ENCODE results near the gene NANOS1. TPM values are rescaled to one million over a fixed set of nuclear protein-coding genes. Genes with fewer than 3 reads are reported as not detected.

The NANOS1 gene
- total and polyA plus RNA-seq, 2 experiments from 2014 or later: 1.6 to 2.9 TPM

DNA sequence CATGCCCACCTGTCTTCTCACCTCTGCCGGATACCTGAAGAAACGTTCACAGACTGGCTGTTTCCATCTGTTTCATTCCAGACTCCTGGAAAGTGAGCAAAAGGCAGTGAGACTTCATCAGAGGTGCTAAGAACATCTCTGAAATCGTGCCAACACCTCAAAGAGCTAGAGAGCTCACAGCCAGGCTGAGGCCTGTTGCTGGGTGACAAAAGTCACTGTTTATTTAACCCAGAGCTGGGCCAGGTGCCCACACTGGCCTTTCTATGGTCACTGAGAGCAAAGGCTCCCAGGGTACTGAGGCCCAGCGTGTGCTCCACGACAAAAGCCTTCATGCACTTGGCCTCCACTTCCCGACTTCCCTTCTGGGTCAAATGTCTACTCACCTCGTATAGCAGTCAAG lies 3.7 kb upstream of the NANOS1 start:
- peaks cover 7% of the 10 kb centered on the region for H3F3A ChIP-seq (replicated peaks; ENCODE audit: low read depth)
- H2AFZ ChIP-seq: no peak overlapping the region
- Mint-ChIP-seq H3K27me3 (ENCODE audit: insufficient read depth, low read depth, poor library complexity) (peaks cover 16% of the 10 kb centered on the region), H3K4me1 (peaks cover 21% of the 10 kb centered on the region; the same call in 2 of the 3 replicates), H3K36me3 (ENCODE audit: low read depth) (no peaks in the 10 kb centered on the region), H3K4me3 (no peak overlapping the region), H3K27ac (no peak overlapping the region), H3K9me3 (no peaks in the 10 kb centered on the region)
- H4K20me1 ChIP-seq (replicated peaks; ENCODE audit: insufficient read depth): peaks cover 2% of the 10 kb centered on the region; the same call in 1 of the 2 replicates
- H3K4me1 ChIP-seq (ENCODE audit: insufficient read depth): peaks cover 16% of the 10 kb centered on the region
- TF ChIP-seq, protein P1, sequence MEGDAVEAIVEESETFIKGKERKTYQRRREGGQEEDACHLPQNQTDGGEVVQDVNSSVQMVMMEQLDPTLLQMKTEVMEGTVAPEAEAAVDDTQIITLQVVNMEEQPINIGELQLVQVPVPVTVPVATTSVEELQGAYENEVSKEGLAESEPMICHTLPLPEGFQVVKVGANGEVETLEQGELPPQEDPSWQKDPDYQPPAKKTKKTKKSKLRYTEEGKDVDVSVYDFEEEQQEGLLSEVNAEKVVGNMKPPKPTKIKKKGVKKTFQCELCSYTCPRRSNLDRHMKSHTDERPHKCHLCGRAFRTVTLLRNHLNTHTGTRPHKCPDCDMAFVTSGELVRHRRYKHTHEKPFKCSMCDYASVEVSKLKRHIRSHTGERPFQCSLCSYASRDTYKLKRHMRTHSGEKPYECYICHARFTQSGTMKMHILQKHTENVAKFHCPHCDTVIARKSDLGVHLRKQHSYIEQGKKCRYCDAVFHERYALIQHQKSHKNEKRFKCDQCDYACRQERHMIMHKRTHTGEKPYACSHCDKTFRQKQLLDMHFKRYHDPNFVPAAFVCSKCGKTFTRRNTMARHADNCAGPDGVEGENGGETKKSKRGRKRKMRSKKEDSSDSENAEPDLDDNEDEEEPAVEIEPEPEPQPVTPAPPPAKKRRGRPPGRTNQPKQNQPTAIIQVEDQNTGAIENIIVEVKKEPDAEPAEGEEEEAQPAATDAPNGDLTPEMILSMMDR (conservative IDR thresholded peaks at IDR 0.05; ENCODE audit: low read depth in 2 of 2): no peak
- TF ChIP-seq, protein P2, sequence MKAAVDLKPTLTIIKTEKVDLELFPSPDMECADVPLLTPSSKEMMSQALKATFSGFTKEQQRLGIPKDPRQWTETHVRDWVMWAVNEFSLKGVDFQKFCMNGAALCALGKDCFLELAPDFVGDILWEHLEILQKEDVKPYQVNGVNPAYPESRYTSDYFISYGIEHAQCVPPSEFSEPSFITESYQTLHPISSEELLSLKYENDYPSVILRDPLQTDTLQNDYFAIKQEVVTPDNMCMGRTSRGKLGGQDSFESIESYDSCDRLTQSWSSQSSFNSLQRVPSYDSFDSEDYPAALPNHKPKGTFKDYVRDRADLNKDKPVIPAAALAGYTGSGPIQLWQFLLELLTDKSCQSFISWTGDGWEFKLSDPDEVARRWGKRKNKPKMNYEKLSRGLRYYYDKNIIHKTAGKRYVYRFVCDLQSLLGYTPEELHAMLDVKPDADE (IDR thresholded peaks at IDR 0.05): no peak
- TF ChIP-seq, protein P3, sequence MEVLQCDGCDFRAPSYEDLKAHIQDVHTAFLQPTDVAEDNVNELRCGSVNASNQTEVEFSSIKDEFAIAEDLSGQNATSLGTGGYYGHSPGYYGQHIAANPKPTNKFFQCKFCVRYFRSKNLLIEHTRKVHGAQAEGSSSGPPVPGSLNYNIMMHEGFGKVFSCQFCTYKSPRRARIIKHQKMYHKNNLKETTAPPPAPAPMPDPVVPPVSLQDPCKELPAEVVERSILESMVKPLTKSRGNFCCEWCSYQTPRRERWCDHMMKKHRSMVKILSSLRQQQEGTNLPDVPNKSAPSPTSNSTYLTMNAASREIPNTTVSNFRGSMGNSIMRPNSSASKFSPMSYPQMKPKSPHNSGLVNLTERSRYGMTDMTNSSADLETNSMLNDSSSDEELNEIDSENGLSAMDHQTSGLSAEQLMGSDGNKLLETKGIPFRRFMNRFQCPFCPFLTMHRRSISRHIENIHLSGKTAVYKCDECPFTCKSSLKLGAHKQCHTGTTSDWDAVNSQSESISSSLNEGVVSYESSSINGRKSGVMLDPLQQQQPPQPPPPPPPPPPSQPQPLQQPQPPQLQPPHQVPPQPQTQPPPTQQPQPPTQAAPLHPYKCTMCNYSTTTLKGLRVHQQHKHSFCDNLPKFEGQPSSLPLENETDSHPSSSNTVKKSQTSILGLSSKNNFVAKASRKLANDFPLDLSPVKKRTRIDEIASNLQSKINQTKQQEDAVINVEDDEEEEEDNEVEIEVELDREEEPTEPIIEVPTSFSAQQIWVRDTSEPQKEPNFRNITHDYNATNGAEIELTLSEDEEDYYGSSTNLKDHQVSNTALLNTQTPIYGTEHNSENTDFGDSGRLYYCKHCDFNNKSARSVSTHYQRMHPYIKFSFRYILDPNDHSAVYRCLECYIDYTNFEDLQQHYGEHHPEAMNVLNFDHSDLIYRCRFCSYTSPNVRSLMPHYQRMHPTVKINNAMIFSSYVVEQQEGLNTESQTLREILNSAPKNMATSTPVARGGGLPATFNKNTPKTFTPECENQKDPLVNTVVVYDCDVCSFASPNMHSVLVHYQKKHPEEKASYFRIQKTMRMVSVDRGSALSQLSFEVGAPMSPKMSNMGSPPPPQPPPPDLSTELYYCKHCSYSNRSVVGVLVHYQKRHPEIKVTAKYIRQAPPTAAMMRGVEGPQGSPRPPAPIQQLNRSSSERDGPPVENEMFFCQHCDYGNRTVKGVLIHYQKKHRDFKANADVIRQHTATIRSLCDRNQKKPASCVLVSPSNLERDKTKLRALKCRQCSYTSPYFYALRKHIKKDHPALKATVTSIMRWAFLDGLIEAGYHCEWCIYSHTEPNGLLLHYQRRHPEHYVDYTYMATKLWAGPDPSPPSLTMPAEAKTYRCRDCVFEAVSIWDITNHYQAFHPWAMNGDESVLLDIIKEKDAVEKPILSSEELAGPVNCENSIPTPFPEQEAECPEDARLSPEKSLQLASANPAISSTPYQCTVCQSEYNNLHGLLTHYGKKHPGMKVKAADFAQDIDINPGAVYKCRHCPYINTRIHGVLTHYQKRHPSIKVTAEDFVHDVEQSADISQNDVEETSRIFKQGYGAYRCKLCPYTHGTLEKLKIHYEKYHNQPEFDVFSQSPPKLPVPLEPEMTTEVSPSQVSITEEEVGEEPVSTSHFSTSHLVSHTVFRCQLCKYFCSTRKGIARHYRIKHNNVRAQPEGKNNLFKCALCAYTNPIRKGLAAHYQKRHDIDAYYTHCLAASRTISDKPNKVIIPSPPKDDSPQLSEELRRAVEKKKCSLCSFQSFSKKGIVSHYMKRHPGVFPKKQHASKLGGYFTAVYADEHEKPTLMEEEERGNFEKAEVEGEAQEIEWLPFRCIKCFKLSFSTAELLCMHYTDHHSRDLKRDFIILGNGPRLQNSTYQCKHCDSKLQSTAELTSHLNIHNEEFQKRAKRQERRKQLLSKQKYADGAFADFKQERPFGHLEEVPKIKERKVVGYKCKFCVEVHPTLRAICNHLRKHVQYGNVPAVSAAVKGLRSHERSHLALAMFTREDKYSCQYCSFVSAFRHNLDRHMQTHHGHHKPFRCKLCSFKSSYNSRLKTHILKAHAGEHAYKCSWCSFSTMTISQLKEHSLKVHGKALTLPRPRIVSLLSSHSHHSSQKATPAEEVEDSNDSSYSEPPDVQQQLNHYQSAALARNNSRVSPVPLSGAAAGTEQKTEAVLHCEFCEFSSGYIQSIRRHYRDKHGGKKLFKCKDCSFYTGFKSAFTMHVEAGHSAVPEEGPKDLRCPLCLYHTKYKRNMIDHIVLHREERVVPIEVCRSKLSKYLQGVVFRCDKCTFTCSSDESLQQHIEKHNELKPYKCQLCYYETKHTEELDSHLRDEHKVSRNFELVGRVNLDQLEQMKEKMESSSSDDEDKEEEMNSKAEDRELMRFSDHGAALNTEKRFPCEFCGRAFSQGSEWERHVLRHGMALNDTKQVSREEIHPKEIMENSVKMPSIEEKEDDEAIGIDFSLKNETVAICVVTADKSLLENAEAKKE (CRISPR knock-in tag; IDR thresholded peaks at IDR 0.05): no peak
- TF ChIP-seq POLR2AphosphoS5 (IDR thresholded peaks at IDR 0.05; ENCODE audit: low read depth): no peak
- no peak for TF ChIP-seq EZH2phosphoT487 (IDR thresholded peaks at IDR 0.05; ENCODE audit: unreplicated experiment)
- no peak for TF ChIP-seq STAT1 (IDR thresholded peaks at IDR 0.05; ENCODE audit: unreplicated experiment)
- TF ChIP-seq ZNF114 (CRISPR knock-in tag; IDR thresholded peaks at IDR 0.05): no peak
- no peak for TF ChIP-seq CREB1 (CRISPR knock-in tag; IDR thresholded peaks at IDR 0.05; ENCODE audit: low read depth)
- H3K4me2 ChIP-seq: no peak overlapping the region
- no peak overlapping the region for H3K4me3 ChIP-seq
- no peak overlapping the region for H3K27ac ChIP-seq (ENCODE audit: low read depth)
- H3K9me2 ChIP-seq (ENCODE audit: insufficient read depth): no peaks in the 10 kb centered on the region
- DNase-seq (ENCODE audit: low spot score) (no peak), ATAC-seq (no peak)
- H3K36me3 ChIP-seq (ENCODE audit: insufficient read depth): no peaks in the 10 kb centered on the region
- no peaks in the 10 kb centered on the region for H3K79me2 ChIP-seq (replicated peaks; ENCODE audit: insufficient read depth)
- 0 out of 2 replicates have a peak, but pooled peaks cover 5% of the 10 kb centered on the region for H3K27me3 ChIP-seq (ENCODE audit: insufficient read depth)

Measured in GM23338 (cell line).